ENCODE measurements around the gene SCT. TPM values are rescaled to one million over a fixed set of nuclear protein-coding genes. Genes with fewer than 3 reads are reported as not detected.

SCT gene
- total RNA-seq, 4 donors from 2014 or later, result not detected

GRCh38 chr11:617912-618682 is 8.9 kb downstream of the SCT start:
- intact Hi-C loops (cut with DNase I), result no loop called here
- peaks cover 22 to 27% of the 10 kb centered on the region in 2 donors for H3K4me1 ChIP-seq
- no peaks in the 10 kb centered on the region for H3K27me3 ChIP-seq
- no peak for DNase-seq
- WGBS, 2 donors, result 92 to 96% methylated on average over 14 to 19 of the region's 25 CpGs
- no peak overlapping the region for H3K27ac ChIP-seq
- no peak for TF ChIP-seq POLR2A (IDR thresholded peaks at IDR 0.05)
- TF ChIP-seq, protein P1, sequence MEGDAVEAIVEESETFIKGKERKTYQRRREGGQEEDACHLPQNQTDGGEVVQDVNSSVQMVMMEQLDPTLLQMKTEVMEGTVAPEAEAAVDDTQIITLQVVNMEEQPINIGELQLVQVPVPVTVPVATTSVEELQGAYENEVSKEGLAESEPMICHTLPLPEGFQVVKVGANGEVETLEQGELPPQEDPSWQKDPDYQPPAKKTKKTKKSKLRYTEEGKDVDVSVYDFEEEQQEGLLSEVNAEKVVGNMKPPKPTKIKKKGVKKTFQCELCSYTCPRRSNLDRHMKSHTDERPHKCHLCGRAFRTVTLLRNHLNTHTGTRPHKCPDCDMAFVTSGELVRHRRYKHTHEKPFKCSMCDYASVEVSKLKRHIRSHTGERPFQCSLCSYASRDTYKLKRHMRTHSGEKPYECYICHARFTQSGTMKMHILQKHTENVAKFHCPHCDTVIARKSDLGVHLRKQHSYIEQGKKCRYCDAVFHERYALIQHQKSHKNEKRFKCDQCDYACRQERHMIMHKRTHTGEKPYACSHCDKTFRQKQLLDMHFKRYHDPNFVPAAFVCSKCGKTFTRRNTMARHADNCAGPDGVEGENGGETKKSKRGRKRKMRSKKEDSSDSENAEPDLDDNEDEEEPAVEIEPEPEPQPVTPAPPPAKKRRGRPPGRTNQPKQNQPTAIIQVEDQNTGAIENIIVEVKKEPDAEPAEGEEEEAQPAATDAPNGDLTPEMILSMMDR (IDR thresholded peaks at IDR 0.05), result no peak
- H3K4me3 ChIP-seq (replicated peaks in 1 of 3), result no peak overlapping the region
- no peaks in the 10 kb centered on the region for H3K9me3 ChIP-seq
- peaks cover 3% of the 10 kb centered on the region in 2 donors for H3K36me3 ChIP-seq

DNA sequence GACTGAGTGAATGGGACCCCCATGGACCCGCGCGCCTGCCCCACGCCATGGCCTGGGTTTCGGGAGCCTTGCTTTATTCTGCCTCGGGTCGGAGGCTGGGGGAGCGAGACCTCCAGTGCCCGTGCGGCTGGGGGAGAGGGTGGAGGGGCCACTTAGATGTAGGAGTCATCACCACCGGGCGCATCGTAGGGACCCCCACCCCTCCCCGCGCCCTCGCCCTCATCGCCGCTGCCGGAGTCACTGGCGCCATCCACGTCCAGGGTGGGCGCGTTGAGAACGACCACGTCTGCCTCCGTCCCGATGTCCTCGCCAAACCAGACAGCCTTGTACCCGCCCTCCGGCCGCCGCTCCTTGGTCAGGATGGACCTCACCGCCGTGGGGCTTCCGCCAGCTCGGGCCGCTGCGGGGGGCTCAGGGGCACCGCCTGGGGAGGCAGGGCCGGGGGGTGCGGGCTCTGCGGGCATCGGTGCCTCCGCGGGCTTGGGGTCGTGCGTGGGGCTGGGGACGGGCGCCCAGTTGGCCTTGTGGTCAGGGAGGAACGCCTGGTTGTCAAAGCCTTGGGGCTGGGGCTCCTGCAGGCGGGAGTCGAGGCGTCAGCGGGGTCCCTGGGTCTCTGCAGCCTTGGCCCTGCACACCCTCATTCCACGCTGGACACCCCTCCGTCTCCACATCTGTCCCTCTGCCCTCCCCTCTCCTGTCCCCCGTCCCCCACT is 9.6 kb downstream of the SCT start:
- WGBS, 2 donors, result 92 to 94% methylated on average over 46 to 56 of the region's 57 CpGs
- DNase-seq, result no peak
- H3K36me3 ChIP-seq, result peaks cover 10 to 11% of the 10 kb centered on the region in 2 donors

GRCh38 chr11:616320-617198 is 10.4 kb downstream of the SCT start:
- TF ChIP-seq, protein P1 (IDR thresholded peaks at IDR 0.05), result no peak
- no peak for TF ChIP-seq POLR2A (IDR thresholded peaks at IDR 0.05)
- H3K4me3 ChIP-seq (replicated peaks in 1 of 3), result peak overlapping the region in 1 of 3 donors; percentile 74
- no peaks in the 10 kb centered on the region for H3K27me3 ChIP-seq
- WGBS, 2 donors, result 82 to 87% methylated on average over 35 to 36 of the region's 39 CpGs
- peak overlapping the region in 1 of 3 donors; percentile 94 for H3K27ac ChIP-seq
- peaks cover 15 to 19% of the 10 kb centered on the region in 2 donors for H3K36me3 ChIP-seq
- H3K4me1 ChIP-seq, result peaks cover 22 to 27% of the 10 kb centered on the region in 2 donors
- intact Hi-C loops (cut with DNase I), result no loop called here
- no peak for DNase-seq
- no peaks in the 10 kb centered on the region for H3K9me3 ChIP-seq

More for the DNA sequence above, 9.6 kb downstream of the SCT start:
- Histone ChIP-seq H3K4me1 (peaks cover 22 to 27% of the 10 kb centered on the region in 2 donors), H3K4me3 (replicated peaks in 1 of 3) (no peak overlapping the region), H3K27ac (no peak overlapping the region), H3K27me3 (no peaks in the 10 kb centered on the region), H3K9me3 (no peaks in the 10 kb centered on the region)
- intact Hi-C loops (cut with DNase I), result no loop called here
- TF ChIP-seq POLR2A (IDR thresholded peaks at IDR 0.05), result no peak
- TF ChIP-seq, protein P1 (IDR thresholded peaks at IDR 0.05), result no peak

DNA sequence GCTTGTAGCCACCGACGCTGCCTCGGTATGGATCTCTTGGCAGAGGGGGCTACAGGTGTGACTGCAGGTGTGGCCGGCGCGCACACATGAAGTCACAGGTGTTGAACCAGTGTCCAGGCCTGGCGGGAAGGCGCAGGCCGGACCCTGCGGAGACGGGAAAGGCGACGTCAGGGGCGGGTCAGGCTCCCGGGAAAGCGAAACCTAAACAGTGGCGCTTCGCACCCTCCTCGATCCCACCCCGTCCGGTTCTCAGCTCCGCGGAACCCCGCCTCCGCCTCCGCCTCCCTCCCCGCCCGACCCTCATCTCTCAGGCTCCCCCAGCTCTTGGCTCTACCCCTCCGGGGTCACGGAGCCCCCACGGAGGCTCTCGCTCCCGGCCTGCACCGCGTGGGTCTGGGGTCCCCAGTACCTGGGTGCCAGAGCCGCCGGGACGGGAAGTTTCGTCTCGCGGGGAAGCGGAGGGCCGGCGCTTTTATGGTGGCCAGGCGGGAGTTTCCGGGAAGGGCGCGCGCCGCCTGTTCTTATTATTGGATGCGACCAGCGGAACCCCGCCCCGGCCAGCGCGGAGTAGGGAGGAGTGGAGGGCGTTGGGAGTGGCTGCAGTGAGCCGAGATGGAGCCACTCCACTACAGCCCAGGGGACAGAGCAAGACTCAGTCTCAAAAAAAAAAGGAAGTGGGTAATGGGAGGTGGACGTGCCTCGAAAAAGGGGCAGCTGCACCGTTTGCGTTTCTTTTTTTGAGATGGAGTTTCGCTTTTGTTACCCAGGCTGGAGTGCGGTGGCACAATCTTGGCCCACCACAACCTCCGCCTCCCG is 11.3 kb downstream of the SCT start, which contains the start of gene IRF7:
TSS of gene IRF7 (minus strand) at position 447 of the 816 bp plus-strand sequence. CDS start 586 bp downstream, outside the sequence.
- no peaks in the 10 kb centered on the region for H3K27me3 ChIP-seq
- intact Hi-C loops (cut with DNase I), result no loop called here
- peak within 1 kb of the TSS; percentile 73 to 94 (median 78) for H3K27ac ChIP-seq
- H3K36me3 ChIP-seq, result peaks cover 23 to 27% of the 10 kb centered on the region in 2 donors
- peaks cover 22 to 27% of the 10 kb centered on the region in 2 donors for H3K4me1 ChIP-seq
- TF ChIP-seq, protein P1 (IDR thresholded peaks at IDR 0.05), result no peak
- peak in 1 of 2 donors; percentile 87 for TF ChIP-seq POLR2A (IDR thresholded peaks at IDR 0.05)
- 8% methylated on average over 36 to 37 of the region's 66 CpGs for WGBS, 2 donors
- H3K4me3 ChIP-seq (replicated peaks in 1 of 3), result peak within 1 kb of the TSS; percentile 39 to 74 (median 58)
- H3K9me3 ChIP-seq, result no peaks in the 10 kb centered on the region
- DNase-seq, result peak; percentile 98
